Stomach (tissue), 9 donors: ENCODE data around the gene SETD4. TPM values are rescaled to one million over a fixed set of nuclear protein-coding genes. Genes with fewer than 3 reads are reported as not detected.

Source experiments
- DNase-seq, 2 donors: peaks; one replicate each; pipeline versions ENCODE4 v3.0.0 to v3.0.0-alpha.2; 2013 to 2019
- H3K27ac ChIP-seq, 5 donors: fragments of 200-600 bp in 4 of 5; sonication (generic) in 4 of 5; one replicate each; pipeline ENCODE4 v1.5.1; 2013 to 2019; ENCODE audit warnings: mild to moderate bottlenecking in 1 of 5, moderate library complexity in 1 of 5
- H3K27me3 ChIP-seq, 3 donors: fragments of 200-600 bp; sonication (generic); one replicate each; pipeline ENCODE4 v1.5.1; 2017 to 2019; ENCODE audit warnings: mixed run types in 1 of 3
- H3K36me3 ChIP-seq, 4 donors: fragments of 200-600 bp; sonication (generic); 1 replicate in 3 of 4; 2 replicates in 1 of 4; pipeline ENCODE4 v1.5.1; 2016 to 2019
- H3K4me1 ChIP-seq, 4 donors: fragments of 200-600 bp; sonication (generic); one replicate each; pipeline ENCODE4 v1.5.1; 2016 to 2019
- H3K4me3 ChIP-seq, 4 donors: fragments of 200-600 bp; sonication (generic) in 3 of 4; one replicate each; pipeline ENCODE4 v1.5.1; 2016 to 2019; ENCODE audit warnings: mild to moderate bottlenecking in 1 of 4
- H3K9me3 ChIP-seq, 4 donors: fragments of 200-600 bp; sonication (generic); one replicate each; pipeline ENCODE4 v1.5.1; 2016 to 2019
- EP300 ChIP-seq: sonication (generic); formaldehyde crosslinking; IDR thresholded peaks from one replicate; pipeline ENCODE4 v1.6.1; 2017; ENCODE audit warnings: antibody characterized with exemption
- POLR2A ChIP-seq, 4 donors: fragments of 450-650 bp; IDR thresholded peaks; one replicate each; pipeline ENCODE4 v1.6.1; 2016; ENCODE audit warnings: antibody characterized with exemption in 4 of 4, control low read depth in 2 of 4, mild to moderate bottlenecking in 1 of 4, moderate library complexity in 1 of 4
- POLR2AphosphoS5 ChIP-seq, 3 donors: sonication (generic); formaldehyde crosslinking; IDR thresholded peaks; one replicate each; pipeline ENCODE4 v1.6.1; 2016; ENCODE audit warnings: antibody characterized with exemption in 3 of 3
- WGBS, 5 donors: extraction: QIAGEN DNeasy Blood & Tissue Kit in 3 of 5; methylation state at CpG; one replicate each; pipeline versions ENCODE4 v1.1.5 to v1.1.7; 2013 to 2018; 5-methylcytosine and 5-hydroxymethylcytosine counted together
- intact Hi-C: fragments of 100-400 bp; cut with DNase I; formaldehyde crosslinking; loops from one replicate; pipeline ENCODE4 v1.15.1; 2023; ENCODE audit warnings: low total_unique reads
- polyA plus RNA-seq, 3 donors: library from polyadenylated mRNA; stranded (reverse); fragments of 200-250 nt; gene quantifications; one replicate each; pipeline ENCODE4 v1.2.3, GENCODE V29; 2013
- total RNA-seq, 5 donors: library from RNA; depleted of rRNA; stranded (reverse); fragments of >200 nt; gene quantifications; one replicate each; pipeline versions ENCODE4 v1.1.0 to v1.2.3, GENCODE V29; 2014 to 2016
- TF ChIP-seq, protein P1 (sequence below), 7 experiments: fragments of 450-650 bp in 4 of 7; fragments of 200-600 bp in 3 of 7; sonication (generic) in 3 of 7; IDR thresholded peaks; one replicate each; pipeline ENCODE4 v1.5.1; 2016 to 2019; ENCODE audit warnings: antibody characterized with exemption in 7 of 7, control low read depth in 2 of 7, mild to moderate bottlenecking in 1 of 7
- donor health status: healthy with polysubstance abuse.
- donor health status: Bipolar disorder and iron deficiency.
- donor health status: healthy.

SETD4 gene
- total and polyA plus RNA-seq, 8 donors: 6.9 to 87.5 (median 25.5) TPM

DNA sequence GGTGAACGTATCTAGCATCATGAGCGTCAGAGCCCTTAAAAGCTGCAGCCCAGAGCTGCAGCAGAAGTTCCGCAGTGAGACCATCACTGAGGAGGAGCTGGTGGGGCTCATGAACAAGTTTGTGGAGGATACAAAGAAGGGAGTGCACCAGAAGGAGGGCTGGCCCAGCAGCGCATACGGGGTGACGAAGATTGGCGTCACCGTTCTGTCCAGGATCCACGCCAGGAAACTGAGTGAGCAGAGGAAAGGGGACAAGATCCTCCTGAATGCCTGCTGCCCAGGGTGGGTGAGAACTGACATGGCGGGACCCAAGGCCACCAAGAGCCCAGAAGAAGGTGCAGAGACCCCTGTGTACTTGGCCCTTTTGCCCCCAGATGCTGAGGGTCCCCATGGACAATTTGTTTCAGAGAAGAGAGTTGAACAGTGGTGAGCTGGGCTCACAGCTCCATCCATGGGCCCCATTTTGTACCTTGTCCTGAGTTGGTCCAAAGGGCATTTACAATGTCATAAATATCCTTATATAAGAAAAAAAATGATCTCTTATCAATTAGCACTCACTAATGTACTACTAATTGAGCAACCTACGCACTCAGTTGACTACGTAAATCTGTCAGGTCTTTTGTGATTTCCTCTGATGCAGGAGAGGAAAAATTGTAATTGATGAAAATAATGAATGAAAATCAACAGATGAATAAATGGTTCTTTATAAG, 12.3 kb upstream of the SETD4 start:
- H3K4me3 ChIP-seq: peak overlapping the region in 2 of 4 donors; percentile 79 to 86
- intact Hi-C loops: no loop called here

DNA sequence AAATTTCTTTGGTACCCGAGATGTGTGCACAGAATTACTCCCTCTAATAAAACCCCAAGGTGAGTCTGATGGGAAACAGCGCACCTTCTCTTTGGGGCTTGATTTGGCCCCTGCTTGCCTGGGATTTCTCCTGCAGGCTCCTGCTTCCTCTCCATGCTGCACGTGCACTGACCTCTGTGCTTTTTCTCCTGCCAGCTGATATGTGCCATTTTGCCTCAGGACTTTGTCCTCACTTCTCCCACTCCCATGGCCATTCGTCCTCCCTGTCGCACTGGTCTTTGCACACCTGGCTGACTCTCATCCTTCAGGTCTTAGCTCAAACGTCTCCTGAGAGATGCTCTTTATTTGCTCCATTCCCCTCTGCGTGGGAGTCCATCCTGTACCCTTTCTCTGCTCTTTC, 10.7 kb upstream of the SETD4 start:
- intact Hi-C loops: no loop called here
- WGBS, 5 donors: 67 to 79% (median 71%) methylated on average over 6 to 7 of the region's 7 CpGs
- Histone ChIP-seq H3K36me3 (peaks cover 7 to 26% (median 19%) of the 10 kb centered on the region in 4 donors), H3K27ac (peak overlapping the region in 2 of 5 donors; percentile 15 to 91), H3K9me3 (peaks cover 0 to 10% (median 3%) of the 10 kb centered on the region in 4 donors), H3K4me3 (peak overlapping the region; percentile 14 to 86 (median 80)), H3K27me3 (no peaks in the 10 kb centered on the region), H3K4me1 (peaks cover 26 to 50% (median 42%) of the 10 kb centered on the region in 4 donors)
- TF ChIP-seq EP300 (no peak), POLR2AphosphoS5 (IDR thresholded peaks at IDR 0.05) (no peak), POLR2A (IDR thresholded peaks at IDR 0.05) (no peak)
- TF ChIP-seq, protein P1, sequence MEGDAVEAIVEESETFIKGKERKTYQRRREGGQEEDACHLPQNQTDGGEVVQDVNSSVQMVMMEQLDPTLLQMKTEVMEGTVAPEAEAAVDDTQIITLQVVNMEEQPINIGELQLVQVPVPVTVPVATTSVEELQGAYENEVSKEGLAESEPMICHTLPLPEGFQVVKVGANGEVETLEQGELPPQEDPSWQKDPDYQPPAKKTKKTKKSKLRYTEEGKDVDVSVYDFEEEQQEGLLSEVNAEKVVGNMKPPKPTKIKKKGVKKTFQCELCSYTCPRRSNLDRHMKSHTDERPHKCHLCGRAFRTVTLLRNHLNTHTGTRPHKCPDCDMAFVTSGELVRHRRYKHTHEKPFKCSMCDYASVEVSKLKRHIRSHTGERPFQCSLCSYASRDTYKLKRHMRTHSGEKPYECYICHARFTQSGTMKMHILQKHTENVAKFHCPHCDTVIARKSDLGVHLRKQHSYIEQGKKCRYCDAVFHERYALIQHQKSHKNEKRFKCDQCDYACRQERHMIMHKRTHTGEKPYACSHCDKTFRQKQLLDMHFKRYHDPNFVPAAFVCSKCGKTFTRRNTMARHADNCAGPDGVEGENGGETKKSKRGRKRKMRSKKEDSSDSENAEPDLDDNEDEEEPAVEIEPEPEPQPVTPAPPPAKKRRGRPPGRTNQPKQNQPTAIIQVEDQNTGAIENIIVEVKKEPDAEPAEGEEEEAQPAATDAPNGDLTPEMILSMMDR (IDR thresholded peaks at IDR 0.05): no peak
- peak in 1 of 2 donors; percentile 20 for DNase-seq

More for the DNA sequence above, 12.3 kb upstream of the SETD4 start:
- H3K4me1 ChIP-seq: peaks cover 30 to 62% (median 46%) of the 10 kb centered on the region in 4 donors
- peaks cover 7 to 26% (median 19%) of the 10 kb centered on the region in 4 donors for H3K36me3 ChIP-seq
- no peak for DNase-seq
- peak overlapping the region in 3 of 5 donors; percentile 4 to 36 (median 14) for H3K27ac ChIP-seq
- TF ChIP-seq POLR2AphosphoS5 (IDR thresholded peaks at IDR 0.05) (no peak), POLR2A (IDR thresholded peaks at IDR 0.05) (no peak)
- TF ChIP-seq, protein P1 (IDR thresholded peaks at IDR 0.05): no peak
- WGBS, 5 donors: 89 to 97% (median 94%) methylated on average over 12 of the region's 12 CpGs
- H3K9me3 ChIP-seq: peaks cover 0 to 10% (median 3%) of the 10 kb centered on the region in 4 donors
- H3K27me3 ChIP-seq: no peaks in the 10 kb centered on the region

- Histone ChIP-seq H3K36me3 (peaks cover 7 to 26% (median 19%) of the 10 kb centered on the region in 4 donors), H3K4me1 (peaks cover 26 to 50% (median 42%) of the 10 kb centered on the region in 4 donors), H3K27me3 (no peaks in the 10 kb centered on the region), H3K9me3 (peaks cover 0 to 10% (median 3%) of the 10 kb centered on the region in 4 donors), H3K4me3 (peak within 1 kb of the TSS; percentile 79 to 92 (median 84)), H3K27ac (peak within 1 kb of the TSS; percentile 87 to 91 (median 89))
- 0 to 1% (median 1%) methylated on average over 13 to 71 of the region's 71 CpGs for WGBS, 5 donors
- TF ChIP-seq POLR2AphosphoS5 (IDR thresholded peaks at IDR 0.05) (peak; percentile 53 to 88 (median 82)), POLR2A (IDR thresholded peaks at IDR 0.05) (peak in 1 of 4 donors; percentile 58), EP300 (no peak)
- TF ChIP-seq, protein P1 (IDR thresholded peaks at IDR 0.05): peak in 1 of 7 experiments; percentile 11
- intact Hi-C loops: no loop called here
- peak; percentile 95 to 96 for DNase-seq
These were observed 9.6 kb upstream of the SETD4 start, which contains the start of gene CBR1 for GRCh38 chr21:36069713-36070583. CBR1 (plus strand) TSS chr21:36070024; CDS start chr21:36070116, 92 bp downstream.
